Limb (tissue), 2 donors: ENCODE measurements around the gene THG1L.
A peak's percentile ranks its signal among the peaks of the same experiment; 100 is the strongest.
"Not testable (repeated sequence)": the region's sequence is repeated elsewhere in the genome, so short reads cannot be mapped to it uniquely, and the experiment has no call there.

Source experiments
- DNase-seq, 2 donors: peaks; one replicate each; pipeline ENCODE4 v3.0.0-alpha.2; 2016; ENCODE audit errors: extremely low spot score in 2 of 2

Gene THG1L

DNA sequence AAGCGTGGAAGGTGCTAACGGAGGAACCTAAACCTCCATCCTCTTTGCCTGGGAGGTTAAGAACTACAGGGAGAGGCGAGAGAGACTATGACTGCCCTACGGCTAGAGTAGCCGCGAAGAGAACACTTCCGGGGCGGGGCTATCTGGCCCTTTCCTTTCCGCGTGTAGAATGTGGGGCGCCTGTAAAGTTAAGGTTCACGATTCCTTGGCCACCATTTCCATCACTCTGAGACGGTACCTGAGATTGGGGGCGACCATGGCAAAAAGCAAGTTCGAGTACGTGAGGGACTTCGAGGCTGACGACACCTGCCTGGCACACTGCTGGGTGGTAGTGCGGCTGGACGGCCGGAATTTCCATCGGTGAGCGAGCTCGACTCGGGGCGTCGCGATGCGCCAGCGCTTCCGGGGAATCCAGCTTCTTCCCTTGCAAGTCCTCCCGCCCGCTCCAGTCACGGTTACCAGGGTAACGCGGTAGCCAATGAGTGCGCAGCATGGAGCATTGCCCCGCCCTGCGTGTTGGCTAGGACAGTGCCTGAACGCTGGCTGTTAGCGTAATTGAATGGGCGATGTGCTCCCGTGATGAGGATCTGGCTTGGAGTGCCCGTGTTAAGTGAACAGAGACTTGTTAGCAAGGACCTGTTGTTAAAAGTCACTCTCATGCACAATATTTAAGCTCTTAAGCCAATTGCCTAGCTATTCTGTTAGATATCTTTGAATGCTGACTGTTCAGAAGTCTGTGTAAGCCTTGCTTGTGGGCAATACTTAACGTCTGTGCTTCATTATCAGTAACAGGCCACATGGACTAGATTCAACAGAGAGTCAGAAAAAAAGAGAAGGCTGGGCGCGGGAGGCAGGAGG is at the start of gene THG1L:
Gene THG1L (plus strand): TSS at position 149 of the 858 bp plus-strand sequence. CDS start 21 bp downstream, at position 170.
- DNase-seq: peak; percentile 96 to 99

DNA sequence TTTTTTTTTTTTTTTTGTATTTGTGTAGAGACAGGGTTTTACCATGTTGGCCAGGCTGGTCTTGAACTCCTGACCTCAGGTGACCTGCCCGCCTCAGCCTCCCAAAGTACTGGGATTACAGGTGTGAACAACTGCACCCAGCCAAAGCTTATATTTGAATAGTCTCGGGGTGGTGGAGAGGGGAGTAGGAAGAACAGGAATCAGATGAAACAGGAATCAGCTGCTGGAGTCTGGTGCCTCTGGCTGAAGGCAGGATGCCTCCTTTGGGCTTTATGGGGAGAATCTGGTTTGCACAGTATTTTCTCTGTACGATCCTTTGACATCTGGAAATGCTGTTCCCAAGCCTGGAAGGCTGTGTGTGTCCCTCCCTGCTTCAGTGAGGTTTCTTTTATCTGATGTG is 49.0 kb upstream of the THG1L start:
- no peak for DNase-seq

DNA sequence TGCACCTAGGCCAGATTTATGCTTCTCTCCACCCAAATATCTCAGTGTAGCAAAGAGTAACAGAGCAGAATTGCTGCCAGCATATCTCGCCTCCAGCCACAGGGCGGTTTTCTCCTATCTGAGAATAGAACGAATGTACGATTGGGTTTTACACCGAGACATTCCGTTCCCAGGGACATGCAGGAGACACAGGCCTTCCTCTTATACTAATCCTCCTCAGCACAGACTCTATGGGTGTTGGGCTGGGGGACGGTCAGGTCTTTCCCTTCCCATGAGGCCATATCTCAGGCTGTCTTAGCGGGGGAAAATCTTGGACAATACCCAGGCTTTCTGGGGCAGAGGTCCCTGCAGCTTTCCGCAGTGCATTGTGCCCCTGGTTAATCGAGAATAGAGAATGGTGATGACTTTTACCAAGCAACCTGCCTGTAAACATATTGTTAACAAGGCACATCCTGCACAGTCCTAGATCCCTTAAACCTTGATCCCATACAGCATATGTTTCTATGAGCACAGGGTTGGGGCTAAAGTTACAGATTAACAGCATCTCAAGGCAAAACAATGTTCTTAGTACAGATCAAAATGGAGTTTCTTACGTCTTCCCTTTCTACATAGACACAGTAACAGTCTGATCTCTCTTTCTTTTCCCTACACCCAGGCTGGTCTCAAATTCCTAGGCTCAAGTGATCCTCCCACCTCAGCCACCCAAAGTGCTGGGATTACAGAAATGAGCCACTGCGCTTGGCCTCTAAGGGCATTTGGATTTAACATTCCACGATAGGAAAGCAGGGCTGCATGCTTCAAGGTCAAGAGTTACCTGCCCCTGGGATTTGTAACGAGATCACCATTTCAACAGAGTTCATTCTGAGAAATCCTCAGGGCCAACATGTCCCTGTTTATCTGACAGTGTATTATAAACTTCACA is 44.7 kb upstream of the THG1L start:
- not testable (repeated sequence) for DNase-seq

DNA sequence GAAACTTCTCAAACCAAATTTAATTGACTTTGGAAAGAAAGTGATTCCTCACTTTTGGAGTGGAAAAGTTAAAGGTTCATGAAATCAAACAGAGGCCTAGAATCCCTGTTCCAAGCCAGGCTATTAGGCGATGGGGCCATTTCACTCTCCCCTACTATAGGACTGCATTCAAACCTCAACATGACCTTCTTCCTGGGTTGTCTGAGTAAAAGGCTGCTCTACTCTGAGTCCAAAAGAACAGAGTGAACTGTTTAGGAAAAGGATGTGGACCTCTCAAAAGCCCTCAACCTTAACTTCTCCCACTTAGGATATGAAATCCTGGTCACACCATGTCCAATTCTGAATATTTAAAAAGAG is 44.0 kb upstream of the THG1L start:
- no peak for DNase-seq

DNA sequence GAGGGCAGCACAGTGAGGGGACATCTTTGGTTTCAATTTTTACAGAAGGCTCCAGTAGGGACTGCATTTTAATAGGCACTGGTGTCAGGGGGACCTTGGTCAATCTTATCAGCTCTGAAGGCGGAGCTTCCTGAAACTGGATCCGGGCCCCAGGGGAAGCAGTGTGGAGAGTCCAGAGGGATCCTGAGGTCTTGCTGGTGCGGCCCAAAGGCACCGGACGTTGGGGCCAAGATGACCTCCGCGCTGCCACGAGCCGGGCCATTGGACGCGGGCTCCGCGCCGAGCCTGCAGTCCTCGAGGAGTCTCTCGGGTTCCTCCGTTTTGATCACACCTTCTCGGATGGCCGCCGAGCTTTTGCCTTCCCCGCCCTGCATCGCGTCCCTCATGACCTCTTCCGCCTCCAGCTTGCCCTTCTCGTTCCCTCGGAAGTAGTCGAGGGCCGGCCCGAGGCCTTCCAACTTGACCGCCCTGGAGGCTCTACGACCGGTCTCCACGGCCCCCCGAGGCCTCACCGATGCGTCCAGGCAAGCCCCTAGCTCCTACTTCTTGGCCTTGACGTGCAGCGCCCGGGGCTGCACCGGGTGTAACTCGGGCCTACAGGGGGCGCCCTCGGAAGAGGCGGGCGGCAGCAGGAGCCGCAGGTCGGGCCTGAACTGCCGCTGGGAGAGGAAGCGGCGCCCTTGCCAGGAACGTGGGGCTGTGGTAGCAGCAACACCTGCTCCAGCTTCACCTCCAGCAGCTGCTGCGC is 41.1 kb upstream of the THG1L start:
- no peak for DNase-seq

DNA sequence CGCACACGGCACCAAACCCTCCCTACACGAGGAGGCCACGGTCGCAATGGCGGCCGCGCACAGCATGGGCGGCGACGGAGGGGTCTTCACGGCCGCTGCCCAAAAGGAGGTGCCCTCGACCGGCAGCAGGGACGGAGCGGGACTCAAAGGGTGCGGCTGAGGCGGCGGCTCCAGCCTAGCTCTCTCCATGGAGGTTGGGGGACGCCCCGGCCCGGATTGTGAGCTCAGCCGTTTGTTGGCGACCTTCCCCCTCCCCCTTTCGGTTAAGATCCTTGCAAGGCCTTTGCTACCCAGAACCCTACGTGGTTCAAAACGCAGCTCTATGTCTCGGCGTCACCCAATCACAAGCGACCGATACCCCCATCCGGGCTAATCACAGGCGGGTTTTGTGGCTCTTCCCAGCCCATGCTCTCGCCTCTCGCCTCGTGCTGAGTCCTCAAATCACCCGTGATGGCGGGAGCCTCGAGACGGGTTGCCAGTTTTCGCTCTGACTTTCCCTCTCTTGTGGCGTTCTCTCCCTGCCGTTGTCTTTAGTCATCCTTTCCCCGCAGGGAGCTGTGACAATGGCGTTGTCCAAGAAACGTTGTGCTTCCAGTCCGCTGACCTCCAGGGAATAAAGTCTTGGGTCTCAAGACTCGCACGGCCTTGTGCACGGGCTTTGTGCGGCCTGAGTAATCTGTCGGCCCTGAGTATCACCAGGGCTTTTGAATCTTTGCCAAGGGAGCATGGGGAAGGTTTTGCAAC is 40.4 kb upstream of the THG1L start:
- no peak for DNase-seq

DNA sequence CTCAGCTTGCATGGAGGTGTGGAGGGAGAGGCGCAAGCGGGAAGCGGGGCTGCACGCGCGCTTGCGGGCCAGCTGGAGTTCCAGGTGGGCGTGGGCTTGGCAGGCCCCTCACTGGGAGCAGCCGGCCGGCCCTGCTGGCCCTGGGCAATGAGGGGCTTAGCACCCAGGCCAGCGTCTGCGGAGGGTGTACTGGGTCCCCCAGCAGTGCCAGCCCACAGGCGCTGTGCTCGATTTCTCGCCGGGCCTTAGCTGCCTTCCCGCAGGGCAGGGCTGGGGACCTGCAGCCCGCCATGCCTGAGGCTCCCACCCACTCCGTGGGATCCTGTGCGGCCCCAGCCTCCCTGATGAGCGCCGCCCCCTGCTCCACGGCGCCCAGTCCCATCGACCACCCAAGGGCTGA is 37.4 kb upstream of the THG1L start:
- not testable (repeated sequence) for DNase-seq

DNA sequence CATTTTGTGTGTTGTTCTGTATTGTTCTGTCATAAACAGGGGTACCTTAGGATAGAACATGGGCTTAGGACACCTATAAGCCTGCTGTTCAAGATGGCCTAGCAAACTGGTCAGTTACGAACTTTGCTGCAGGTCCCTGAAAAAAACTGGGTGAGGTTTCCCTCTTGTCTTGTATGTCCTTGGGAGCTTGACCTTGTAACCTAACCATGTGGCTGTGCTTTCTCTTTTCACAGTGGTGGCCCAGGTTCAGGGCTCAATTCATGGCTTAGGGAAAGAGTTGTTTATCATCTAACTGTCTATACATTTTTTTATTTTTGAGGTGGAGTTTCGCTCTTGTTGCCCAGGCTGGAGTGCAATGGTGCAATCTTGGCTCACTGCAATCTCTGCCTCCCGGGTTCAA is 35.1 kb upstream of the THG1L start:
- DNase-seq: not testable (repeated sequence)

DNA sequence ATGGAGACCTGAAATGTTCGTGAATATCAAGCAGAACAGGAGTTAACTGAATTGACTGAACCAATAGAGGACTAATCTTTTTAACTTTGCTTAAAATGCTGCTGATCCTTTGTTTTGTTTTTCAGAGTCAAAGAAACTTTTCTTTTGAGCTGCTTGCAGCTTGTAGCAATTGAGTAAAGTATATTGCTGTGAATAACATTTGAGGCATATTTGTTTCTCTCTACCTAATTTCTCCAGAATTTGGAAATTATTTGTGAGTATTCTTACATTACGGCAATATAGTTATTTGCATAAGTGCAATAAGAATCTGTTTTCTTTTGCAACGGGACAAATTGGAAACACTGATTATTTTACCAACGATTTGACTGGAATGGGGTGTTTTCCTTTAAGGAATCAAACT is 32.5 kb upstream of the THG1L start:
- DNase-seq: not testable (repeated sequence)

DNA sequence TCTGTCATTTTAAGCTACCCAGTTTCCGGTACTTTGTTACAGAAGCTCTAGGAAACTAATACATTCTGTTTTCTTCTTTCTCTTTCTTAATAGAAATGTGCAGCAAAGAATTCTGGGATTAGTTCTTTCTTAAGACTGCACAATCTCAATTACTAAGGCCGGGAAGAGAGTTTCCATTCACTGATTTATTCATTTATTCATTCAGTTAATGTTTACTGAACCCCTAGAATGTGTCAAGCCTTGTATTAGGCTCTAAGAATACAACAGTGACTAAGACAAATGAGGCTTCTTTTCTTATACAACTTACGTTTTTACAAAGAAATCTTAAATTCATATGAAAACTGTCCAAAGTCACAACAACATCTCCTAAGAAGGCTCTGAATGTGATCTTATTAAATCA is 27.5 kb upstream of the THG1L start:
- DNase-seq: no peak

DNA sequence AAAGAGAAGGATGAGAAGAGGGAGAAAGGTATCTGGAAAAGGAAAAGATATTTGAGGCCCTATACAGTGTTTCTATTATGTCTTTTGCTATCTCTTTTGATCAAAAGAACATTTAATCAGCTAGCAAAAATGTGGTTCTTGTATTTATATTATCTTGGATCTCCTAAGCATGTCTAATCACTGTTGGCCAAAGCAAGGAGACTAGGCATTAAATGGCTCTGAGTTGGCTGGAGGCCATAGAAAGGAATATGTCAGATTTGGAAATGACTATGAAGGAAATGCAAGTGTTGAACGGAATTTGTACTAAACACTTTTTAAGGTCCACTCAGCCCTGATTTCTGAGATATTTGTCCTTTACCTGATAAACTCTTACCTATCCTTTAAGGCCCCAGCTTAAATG is 22.4 kb upstream of the THG1L start:
- DNase-seq: no peak

DNA sequence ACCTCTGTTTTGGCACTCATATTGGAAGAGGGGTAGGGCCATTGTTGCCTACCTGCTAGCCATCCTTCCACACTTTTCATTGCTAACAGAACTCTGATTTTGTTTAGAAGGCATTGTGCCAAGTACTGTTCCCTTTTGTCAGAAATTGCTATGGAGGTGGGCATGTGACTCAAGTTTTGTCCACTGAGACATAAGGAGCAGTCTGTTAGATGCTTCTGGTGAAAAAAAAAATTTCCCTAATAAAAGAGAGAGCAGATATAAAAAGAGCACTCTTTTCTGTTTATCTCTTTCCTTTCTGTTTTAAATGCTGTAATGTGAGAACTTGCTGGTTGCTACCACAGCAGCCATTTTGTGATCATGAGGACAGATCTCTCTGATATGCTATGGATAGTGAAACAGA is 21.9 kb upstream of the THG1L start:
- DNase-seq: no peak

DNA sequence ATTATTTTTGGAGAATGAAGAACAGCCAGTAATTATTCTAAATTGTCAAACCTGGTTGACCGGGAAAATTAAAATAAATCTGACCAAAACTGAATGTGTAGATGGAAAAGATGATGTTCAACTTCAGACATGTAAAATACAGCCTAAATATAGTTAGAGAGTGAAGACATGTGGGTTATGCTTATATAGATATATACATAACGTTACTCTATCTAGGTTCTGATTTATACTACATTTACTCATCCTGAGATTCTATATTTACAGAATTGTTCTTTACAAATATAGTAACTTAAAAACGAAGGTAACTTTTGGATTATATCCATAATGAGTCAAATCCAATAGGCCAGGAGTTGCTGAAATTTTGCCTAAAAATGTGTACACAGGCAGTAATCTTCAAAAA is 20.8 kb upstream of the THG1L start:
- no peak for DNase-seq

DNA sequence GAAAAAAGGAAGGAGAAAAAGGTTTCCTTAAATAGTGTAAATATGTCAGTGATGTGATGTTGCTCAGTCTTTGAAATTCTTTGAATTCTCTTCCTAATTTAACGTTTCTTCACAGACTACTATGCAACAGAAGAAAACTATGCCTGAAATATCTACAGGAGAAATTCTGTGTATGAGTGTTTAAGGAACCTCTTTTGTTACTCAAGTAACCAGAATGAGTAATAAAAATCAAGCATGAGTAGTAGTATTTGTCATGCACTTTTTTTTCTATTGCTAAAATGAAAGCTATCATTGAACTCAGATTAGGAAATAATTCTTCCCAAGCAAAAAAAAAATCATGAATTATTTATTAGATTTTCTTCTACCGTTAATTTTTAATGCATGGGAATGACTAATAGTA is 20.3 kb upstream of the THG1L start:
- DNase-seq: no peak

DNA sequence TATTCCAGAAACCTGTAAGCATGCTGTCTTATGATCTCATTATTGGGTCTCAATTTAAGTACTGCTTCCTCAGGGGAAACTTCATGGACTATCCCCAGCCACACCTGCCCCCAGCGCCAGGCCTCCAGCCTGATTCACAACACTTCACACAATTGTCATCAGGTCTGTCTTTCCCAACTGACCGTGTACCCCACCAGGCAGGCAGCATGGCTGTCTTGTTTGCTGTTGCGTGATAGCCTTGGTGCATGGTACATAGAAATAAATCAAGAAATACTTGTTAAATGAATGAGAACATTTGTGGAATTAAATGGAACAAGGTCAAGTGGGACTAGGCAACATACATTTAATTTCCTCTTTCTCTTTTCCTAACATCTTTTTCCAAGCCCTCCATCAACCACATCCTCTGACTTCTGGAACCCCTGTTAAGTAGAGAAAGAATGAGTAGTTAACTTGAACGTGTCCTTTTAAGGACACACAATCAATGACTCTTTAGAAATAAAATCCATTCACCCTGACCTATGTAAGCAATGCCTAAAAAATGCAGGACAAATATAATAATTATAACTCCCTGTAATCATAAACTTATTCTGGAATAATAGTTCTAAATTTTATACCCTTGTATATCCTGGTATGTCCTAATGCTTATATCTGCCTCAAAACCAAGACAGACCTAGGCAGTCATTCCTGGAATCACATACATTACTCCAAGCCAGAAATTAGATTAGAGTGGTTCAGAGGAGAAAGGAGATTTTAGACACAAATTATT is 17.2 kb upstream of the THG1L start:
- no peak for DNase-seq

DNA sequence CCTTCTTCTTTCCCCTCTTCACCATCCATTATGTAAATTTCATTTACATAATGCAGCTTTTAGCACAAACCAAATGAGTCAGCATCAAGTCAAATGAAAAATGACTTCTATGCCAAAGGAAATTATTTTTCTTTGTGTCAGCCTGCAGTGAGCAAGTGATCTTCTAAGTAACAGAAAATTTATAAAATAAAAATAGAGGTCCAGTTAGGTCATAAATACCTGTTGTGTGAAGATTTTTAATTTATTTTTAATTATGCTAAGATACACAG is 16.7 kb upstream of the THG1L start:
- no peak for DNase-seq

DNA sequence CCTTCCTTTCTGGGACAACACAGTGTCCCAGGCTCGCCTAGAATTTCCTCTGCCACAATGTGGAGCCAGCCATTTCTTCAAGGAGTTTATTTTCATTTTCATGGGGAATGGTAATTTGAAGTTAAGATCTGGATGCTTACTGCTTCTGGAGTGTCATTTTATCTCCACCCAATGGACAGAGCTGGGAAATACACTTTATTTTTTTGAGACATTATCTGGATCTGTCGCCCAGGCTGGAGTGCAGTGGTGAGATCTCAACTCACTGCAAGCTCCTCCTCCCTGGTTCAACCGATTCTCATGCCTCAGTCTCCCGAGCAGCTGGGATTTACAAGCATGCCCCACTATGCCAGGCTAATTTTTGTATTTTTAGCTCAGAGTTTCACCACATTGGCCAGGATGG is 12.7 kb upstream of the THG1L start:
- DNase-seq: peak; percentile 36 to 82

DNA sequence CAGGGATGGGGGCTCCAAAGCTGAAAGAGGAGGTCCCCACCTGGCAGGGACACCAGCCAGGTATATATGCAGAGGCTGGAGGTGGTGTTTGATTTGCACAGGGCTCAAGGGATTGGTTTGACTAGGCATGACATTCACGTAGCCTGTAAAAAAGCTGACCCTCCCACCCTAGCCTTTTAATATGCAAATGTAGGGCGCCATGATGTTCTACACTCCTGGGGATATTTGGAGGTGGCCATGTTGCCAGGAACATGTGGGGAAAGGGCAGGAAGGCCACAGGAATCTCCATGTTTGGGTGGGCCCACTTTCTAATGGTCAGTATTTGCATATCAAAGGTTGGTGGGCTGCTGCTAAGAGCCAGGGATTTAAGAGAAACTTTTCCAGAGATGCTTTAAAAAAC is 12.0 kb upstream of the THG1L start:
- no peak for DNase-seq

DNA sequence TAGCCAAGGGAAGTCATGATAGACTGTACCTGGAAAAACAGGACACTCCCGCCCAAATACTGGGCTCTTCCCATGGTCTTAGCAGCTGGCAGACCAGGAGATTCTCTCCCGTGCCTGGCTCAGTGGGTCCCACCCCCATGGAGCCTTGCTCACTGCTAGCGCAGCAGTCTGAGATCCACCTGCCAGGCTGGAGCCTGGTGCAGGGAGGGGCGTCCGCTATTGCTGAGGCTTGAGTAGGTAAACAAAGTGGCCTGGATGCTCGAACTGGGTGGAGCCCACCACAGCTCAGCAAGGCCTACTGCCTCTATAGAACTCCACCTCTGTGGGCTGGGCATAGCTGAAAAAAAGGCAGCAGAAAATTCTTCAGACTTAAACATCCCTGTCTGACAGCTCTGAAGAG is 10.1 kb upstream of the THG1L start:
- no peak for DNase-seq

DNA sequence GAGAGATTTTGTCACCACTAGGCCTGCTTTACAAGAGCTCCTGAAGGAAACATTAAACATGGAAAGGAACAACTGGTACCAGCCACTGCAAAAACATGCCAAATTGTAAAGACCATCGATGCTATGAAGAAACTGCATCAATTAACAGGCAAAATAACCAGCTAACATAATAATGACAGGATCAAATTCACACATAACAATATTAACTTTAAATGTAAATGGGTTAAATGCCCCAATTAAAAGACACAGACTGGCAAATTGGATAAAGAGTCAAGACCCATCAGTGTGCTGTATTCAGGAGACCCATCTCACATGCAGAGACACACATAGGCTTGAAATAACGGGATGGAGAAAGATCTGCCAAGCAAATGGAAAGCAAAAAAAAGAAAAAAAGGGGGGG is 8.3 kb upstream of the THG1L start:
- DNase-seq: not testable (repeated sequence)

DNA sequence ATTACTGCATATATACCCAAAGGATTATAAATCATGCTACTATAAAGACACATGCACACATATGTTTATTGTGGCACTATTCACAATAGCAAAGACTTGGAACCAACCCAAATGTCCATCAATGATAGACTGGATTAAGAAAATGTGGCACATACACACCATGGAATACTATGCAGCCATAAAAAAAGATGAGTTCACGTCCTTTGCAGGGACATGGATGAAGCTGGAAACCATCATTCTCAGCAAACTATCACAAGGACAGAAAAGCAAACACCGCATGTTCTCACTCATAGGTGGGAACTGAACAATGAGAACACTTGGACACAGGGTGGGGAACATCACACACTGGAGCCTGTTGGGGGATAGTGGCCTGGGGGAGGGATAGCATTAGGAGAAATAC is 4.6 kb upstream of the THG1L start:
- DNase-seq: not testable (repeated sequence)
